Measurements from ENCODE around the gene ZNF579. TPM values are rescaled to one million over a fixed set of nuclear protein-coding genes. Genes with fewer than 3 reads are reported as not detected.

ZNF579 gene
- polyA plus RNA-seq, 2 of the 4 experiments (the other 2 are of a cell fraction): 6.5 to 16.2 TPM

DNA sequence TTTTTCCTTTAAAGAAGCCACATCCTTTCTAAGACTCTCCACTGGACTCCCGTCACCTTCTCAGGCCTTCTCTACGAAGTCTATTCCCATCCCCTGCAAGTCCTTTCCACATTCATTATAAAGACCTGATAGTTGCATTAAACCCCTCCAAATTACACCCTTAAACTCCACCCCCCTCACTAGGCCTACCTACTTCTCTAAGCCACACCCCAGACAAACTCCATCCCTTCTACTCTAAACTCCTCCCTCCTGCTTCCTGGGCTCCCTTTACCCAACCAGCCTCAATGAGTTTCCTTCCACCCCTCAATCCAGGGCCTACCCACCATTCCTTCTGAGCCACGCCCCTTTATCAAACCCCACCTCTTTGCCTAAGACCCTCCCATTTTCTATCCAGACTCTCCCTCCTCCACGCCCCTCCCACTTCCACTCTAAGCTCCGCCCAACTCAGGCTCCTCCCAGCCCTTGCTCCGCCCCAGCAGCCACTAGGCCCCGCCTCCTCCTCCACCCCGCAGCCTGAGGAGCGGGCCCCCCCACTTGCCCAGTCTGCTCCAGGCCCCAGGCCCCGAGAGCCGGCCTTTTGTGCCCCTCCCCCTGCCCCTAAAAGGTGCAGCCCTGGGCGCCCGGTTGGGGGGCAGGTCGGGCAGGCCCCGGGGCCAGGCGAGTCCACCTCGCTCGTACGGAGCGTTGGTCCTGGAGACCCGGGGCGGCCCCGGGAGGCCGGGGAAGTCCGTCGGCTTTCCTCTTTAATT, 18.2 kb upstream of the ZNF579 start (continued):
- TF ChIP-seq ESRRA (IDR thresholded peaks at IDR 0.05; ENCODE audit: borderline replicate concordance, low read length) (no peak), CBX8 (IDR thresholded peaks at IDR 0.05) (no peak), JUNB (IDR thresholded peaks at IDR 0.05) (no peak), HOXB13 (CRISPR knock-in tag; IDR thresholded peaks at IDR 0.05; ENCODE audit: low read depth) (no peak), KDM1A (IDR thresholded peaks at IDR 0.05; ENCODE audit: low read depth) (no peak), JUN (IDR thresholded peaks at IDR 0.05) (peak in 1 of 2 experiments; percentile 90; a peak in 2 of 5 replicates), REST (IDR thresholded peaks at IDR 0.05) (no peak), SREBF2 (IDR thresholded peaks at IDR 0.05) (no peak), RCOR1 (IDR thresholded peaks at IDR 0.05; ENCODE audit: low read depth, low read length) (no peak), FOSL2 (IDR thresholded peaks at IDR 0.05) (no peak), FOSL2 (CRISPR knock-in tag; IDR thresholded peaks at IDR 0.05) (peak; percentile 10; the same call in 1 of the 2 replicates), HMGXB4 (CRISPR knock-in tag; IDR thresholded peaks at IDR 0.05; ENCODE audit: borderline replicate concordance) (no peak), HEYL (CRISPR knock-in tag; IDR thresholded peaks at IDR 0.05) (no peak), PHF8 (IDR thresholded peaks at IDR 0.05; ENCODE audit: borderline replicate concordance, low read depth) (peak; percentile 82; the same call in 1 of the 2 replicates), E2F6 (IDR thresholded peaks at IDR 0.05; ENCODE audit: borderline replicate concordance, low read depth) (no peak), RFX5 (IDR thresholded peaks at IDR 0.05) (no peak), RAD21 (conservative IDR thresholded peaks at IDR 0.05 in 1 of 2, IDR thresholded peaks at IDR 0.05 in 1 of 2) (peak; percentile 1 to 41; a peak in 2 of 5 replicates), KDM5A (IDR thresholded peaks at IDR 0.05) (peak; percentile 74), NPAS2 (CRISPR knock-in tag; IDR thresholded peaks at IDR 0.05; ENCODE audit: borderline replicate concordance) (no peak), CHD2 (IDR thresholded peaks at IDR 0.05; ENCODE audit: low read length, partially characterized antibody) (no peak), ZC3H11A (IDR thresholded peaks at IDR 0.05) (no peak), ZFP36 (IDR thresholded peaks at IDR 0.05; ENCODE audit: borderline replicate concordance, partially characterized antibody) (no peak), EP300 (IDR thresholded peaks at IDR 0.05) (no peak), ELK1 (IDR thresholded peaks at IDR 0.05; ENCODE audit: low read depth, low read length) (no peak), TP53 (CRISPR knock-in tag; IDR thresholded peaks at IDR 0.05) (0 out of 2 replicates have a peak, but pooled peaks have one; percentile 39), FOXS1 (CRISPR knock-in tag; IDR thresholded peaks at IDR 0.05) (no peak), POLR2AphosphoS2 (conservative IDR thresholded peaks at IDR 0.05; ENCODE audit: low read length) (no peak), HOXA7 (CRISPR knock-in tag; IDR thresholded peaks at IDR 0.05) (0 out of 2 replicates have a peak, but pooled peaks have one; percentile 7), MAFK (IDR thresholded peaks at IDR 0.05; ENCODE audit: partially characterized antibody) (no peak)

Measured in A549 (cell line).